Heart left ventricle (tissue), 13 donors: Measurements from ENCODE around the gene TAF11L4.
"Not testable (repeated sequence)": the region's sequence is repeated elsewhere in the genome, so short reads cannot be mapped to it uniquely, and the experiment has no call there.

Experiments
- CTCF ChIP-seq, 12 donors: fragments of 200-600 bp; sonication (generic) in 4 of 12; IDR thresholded peaks; one replicate each; pipeline versions ENCODE4 v1.5.0 to v1.8.0; 2018 to 2022; ENCODE audit warnings: antibody characterized with exemption in 12 of 12, mild to moderate bottlenecking in 5 of 12
- POLR2A ChIP-seq, 2 donors: fragments of 450-650 bp; IDR thresholded peaks; one replicate each; pipeline ENCODE4 v1.6.1; 2017; ENCODE audit warnings: antibody characterized with exemption in 2 of 2, mild to moderate bottlenecking in 2 of 2, moderate library complexity in 2 of 2
- donor health status: ischemic (EF 13 %, LVEDD 7.1; RV severe dilation, severe dysfunction).
- donor health status: DM: no; HTN: yes; CAD: no.
- donor health status: DM: no; HTN: no; CAD: no.
- donor health status: ischemic (EF 25% LVEDD 6.9; RV normal size, moderate dysfunction).
- donor health status: ischemic (EF 25% LVEDD 5.7; RV mildly dilated, moderate dysfunction).
- donor health status: ischemic (EF 35%, LVEDD 5.7; RV mildly dilated, moderate dysfunction).
- donor health status: nonischemic (EF 11% LVEDD 7.7; RV severe dilation, severe dysfunction).
- donor health status: DM: yes; HTN: yes; CAD: no.
- donor health status: PGD.
- donor health status: ischemic (EF 29% LVEDD 5.4; RV normal size, mild dysfunction).
- donor health status: nonischemic (EF 23%, LVEDD 6.1; RV moderate dilation, normal function).

DNA sequence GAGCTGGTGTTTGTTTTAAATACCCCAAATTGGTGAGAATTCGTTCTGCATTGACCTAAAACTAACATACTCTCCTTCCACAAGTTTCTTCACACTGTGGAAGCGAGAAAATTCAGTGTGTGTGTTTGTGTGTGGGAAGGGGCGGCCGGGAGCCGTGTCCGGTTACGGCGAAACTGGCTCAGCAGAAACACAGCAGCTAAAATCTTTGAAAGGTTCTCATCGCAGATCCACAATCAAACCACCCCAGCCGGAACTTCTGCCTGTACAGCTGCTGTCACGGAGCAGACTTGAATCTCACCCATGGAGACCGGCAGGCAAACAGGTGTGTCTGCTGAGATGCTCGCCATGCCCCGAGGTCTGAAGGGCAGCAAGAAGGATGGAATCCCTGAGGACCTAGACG is at the start of gene TAF11L4:
- TF ChIP-seq CTCF, POLR2A (IDR thresholded peaks at IDR 0.05): not testable (repeated sequence)
